ENCODE measurements around the gene GZMA. TPM values are rescaled to one million over a fixed set of nuclear protein-coding genes. Genes with fewer than 3 reads are reported as not detected.

GZMA gene
- total RNA-seq: under 1 TPM in 1 of 2 donors, not detected in 1; 0.37 TPM
- polyA plus RNA-seq (ENCODE audit: insufficient read depth, low read depth, low replicate concordance): 7.1 TPM
- long read RNA-seq, donor 1: 0 reads
- long read RNA-seq, donor 2: 0 reads

- H3K36me3 ChIP-seq (ENCODE audit: low read depth, missing control alignments): no peaks in the 10 kb centered on the region
- DNase-seq: no peak
- WGBS, 2 donors: 63 to 72% methylated on average over 3 of the region's 3 CpGs
- H3K9me3 ChIP-seq: no peaks in the 10 kb centered on the region
- intact Hi-C loops (cut with DNase I; ENCODE audit: low total_unique reads): no loop called here
- H3K27me3 ChIP-seq: no peaks in the 10 kb centered on the region
- no peaks in the 10 kb centered on the region for H3K4me1 ChIP-seq
- H3K27ac ChIP-seq: no peak within 1 kb of the TSS
- TF ChIP-seq CTCF (IDR thresholded peaks at IDR 0.05) (no peak), POLR2A (IDR thresholded peaks at IDR 0.05) (no peak)
- no peak within 1 kb of the TSS for H3K4me3 ChIP-seq
Measured at GRCh38 chr5:55102348-55102747, at the start of gene GZMA. Gene GZMA (plus strand): TSS chr5:55102646. CDS start chr5:55102683, 37 bp downstream.

GRCh38 chr5:55055183-55055582 is 47.3 kb upstream of the GZMA start:
- TF ChIP-seq CTCF (IDR thresholded peaks at IDR 0.05) (no peak), POLR2A (IDR thresholded peaks at IDR 0.05) (no peak)
- no peak for DNase-seq
- H3K27me3 ChIP-seq: no peaks in the 10 kb centered on the region
- no peak overlapping the region for H3K4me3 ChIP-seq
- intact Hi-C loops (cut with DNase I; ENCODE audit: low total_unique reads): no loop called here
- H3K4me1 ChIP-seq: no peaks in the 10 kb centered on the region
- WGBS, 2 donors: 84 to 93% methylated on average over 2 of the region's 2 CpGs
- H3K36me3 ChIP-seq (ENCODE audit: low read depth, missing control alignments): no peaks in the 10 kb centered on the region
- no peaks in the 10 kb centered on the region for H3K9me3 ChIP-seq
- no peak overlapping the region for H3K27ac ChIP-seq

- Histone ChIP-seq H3K27me3 (no peaks in the 10 kb centered on the region), H3K36me3 (ENCODE audit: low read depth, missing control alignments) (no peaks in the 10 kb centered on the region), H3K4me3 (no peak overlapping the region), H3K27ac (no peak overlapping the region), H3K4me1 (no peaks in the 10 kb centered on the region), H3K9me3 (no peaks in the 10 kb centered on the region)
- intact Hi-C loops (cut with DNase I; ENCODE audit: low total_unique reads): no loop called here
- DNase-seq: no peak
- no peak for TF ChIP-seq CTCF (IDR thresholded peaks at IDR 0.05)
- TF ChIP-seq POLR2A (IDR thresholded peaks at IDR 0.05): no peak
- WGBS, 2 donors: 93 to 94% methylated on average over 9 of the region's 9 CpGs
Measured at GRCh38 chr5:55062039-55062779, 40.2 kb upstream of the GZMA start.

- no peak overlapping the region for H3K27ac ChIP-seq
Measured at GRCh38 chr5:55063220-55063863, 39.1 kb upstream of the GZMA start.

More at GRCh38 chr5:55063220-55063863, 39.1 kb upstream of the GZMA start:
- no peak overlapping the region for H3K4me3 ChIP-seq
- H3K27me3 ChIP-seq: no peaks in the 10 kb centered on the region
- no peaks in the 10 kb centered on the region for H3K4me1 ChIP-seq
- DNase-seq: no peak
- TF ChIP-seq CTCF (IDR thresholded peaks at IDR 0.05) (no peak), POLR2A (IDR thresholded peaks at IDR 0.05) (no peak)
- no peaks in the 10 kb centered on the region for H3K36me3 ChIP-seq (ENCODE audit: low read depth, missing control alignments)
- 80 to 81% methylated on average over 5 of the region's 5 CpGs for WGBS, 2 donors
- no peaks in the 10 kb centered on the region for H3K9me3 ChIP-seq
- intact Hi-C loops (cut with DNase I; ENCODE audit: low total_unique reads): no loop called here

All from testis (tissue), 5 donors.